GM23338 (cell line): Measurements from ENCODE around the gene GNG4. TPM values are rescaled to one million over a fixed set of nuclear protein-coding genes. Genes with fewer than 3 reads are reported as not detected.

Experiments used
- ATAC-seq: fragments of 200-7000 bp; cut with Tn5 transposase; 3 replicates; pipeline ENCODE4 v1.9.1; 2020
- DNase-seq: peaks from one replicate; pipeline ENCODE4 v3.0.0-alpha.2; 2015; ENCODE audit warnings: low spot score
- H2AFZ ChIP-seq: fragments of 200-600 bp; sonication (generic); 2 replicates; pipeline ENCODE4 v1.8.0; 2016; ENCODE audit warnings: antibody characterized with exemption, mild to moderate bottlenecking, moderate library complexity
- H3F3A ChIP-seq: fragments of 200-600 bp; sonication (generic); replicated peaks from 2 replicates; pipeline ENCODE4 v1.8.0; 2017; ENCODE audit warnings: antibody characterized with exemption, mixed run types, low read depth
- H3K27ac ChIP-seq: fragments of 200-600 bp; sonication (generic); 2 replicates; pipeline ENCODE4 v1.6.1; 2016; ENCODE audit warnings: low read depth
- H3K27me3 ChIP-seq: fragments of 200-600 bp; sonication (generic); 2 replicates; pipeline ENCODE4 v1.8.0; 2016; ENCODE audit warnings: mild to moderate bottlenecking, mixed run types, moderate library complexity; ENCODE audit not compliant: insufficient read depth
- H3K36me3 ChIP-seq: fragments of 200-600 bp; sonication (generic); 2 replicates; pipeline ENCODE4 v1.8.0; 2016; ENCODE audit warnings: mild to moderate bottlenecking; ENCODE audit not compliant: insufficient read depth
- H3K4me1 ChIP-seq: fragments of 200-600 bp; sonication (generic); 2 replicates; pipeline ENCODE4 v1.8.0; 2016; ENCODE audit warnings: mild to moderate bottlenecking, moderate library complexity; ENCODE audit not compliant: insufficient read depth
- H3K4me2 ChIP-seq: fragments of 200-600 bp; sonication (generic); 2 replicates; pipeline ENCODE4 v1.7.1; 2017; ENCODE audit warnings: mixed run types
- H3K4me3 ChIP-seq: fragments of 200-600 bp; sonication (generic); 2 replicates; pipeline ENCODE4 v1.6.1; 2016; ENCODE audit warnings: mixed run types
- H3K79me2 ChIP-seq: fragments of 200-600 bp; sonication (generic); replicated peaks from 2 replicates; pipeline ENCODE4 v1.8.0; 2017; ENCODE audit warnings: mild to moderate bottlenecking; ENCODE audit not compliant: insufficient read depth
- H3K9me2 ChIP-seq: fragments of 200-600 bp; sonication (generic); 2 replicates; pipeline ENCODE4 v1.8.0; 2017; ENCODE audit not compliant: insufficient read depth
- H4K20me1 ChIP-seq: fragments of 200-600 bp; sonication (generic); replicated peaks from 2 replicates; pipeline ENCODE4 v1.8.0; 2017; ENCODE audit warnings: mild to moderate bottlenecking; ENCODE audit not compliant: insufficient read depth
- H3K27ac Mint-ChIP-seq: 2 replicates; pipeline ENCODE4 v1.8.0; 2020; ENCODE audit warnings: inconsistent platforms, mild to moderate bottlenecking, moderate library complexity, mixed read lengths
- H3K27me3 Mint-ChIP-seq: 3 replicates; pipeline ENCODE4 v1.8.0; 2022; ENCODE audit warnings: low read depth, mild to moderate bottlenecking, moderate library complexity, mixed read lengths, inconsistent platforms; ENCODE audit not compliant: insufficient read depth, poor library complexity
- H3K36me3 Mint-ChIP-seq: 3 replicates; pipeline ENCODE4 v1.8.0; 2021; ENCODE audit warnings: low read depth, mild to moderate bottlenecking, inconsistent platforms, moderate library complexity, mixed read lengths
- H3K4me1 Mint-ChIP-seq: 3 replicates; pipeline ENCODE4 v1.8.0; 2020; ENCODE audit warnings: mild to moderate bottlenecking, inconsistent platforms, mixed read lengths
- H3K4me3 Mint-ChIP-seq: 3 replicates; pipeline ENCODE4 v1.8.0; 2021; ENCODE audit warnings: moderate library complexity, mild to moderate bottlenecking, inconsistent platforms, mixed read lengths
- H3K9me3 Mint-ChIP-seq: 3 replicates; pipeline ENCODE4 v1.8.0; 2020; ENCODE audit warnings: moderate library complexity, mild to moderate bottlenecking, inconsistent platforms, mixed read lengths
- CREB1 ChIP-seq: fragments of 250-450 bp; sonication (Bioruptor Pico); IDR thresholded peaks from 2 replicates; pipeline ENCODE4 v1.5.0; 2020; ENCODE audit warnings: low read depth, mild to moderate bottlenecking, moderate library complexity
- CTCF ChIP-seq, 2 experiments: fragments of 200-600 bp in 1 of 2; sonication (generic) in 1 of 2; conservative IDR thresholded peaks; 2 replicates each; pipeline versions ENCODE4 v1.5.1 to v1.6.1; 2016 to 2017; ENCODE audit warnings: antibody characterized with exemption in 2 of 2, low read depth in 2 of 2, mild to moderate bottlenecking in 2 of 2, moderate library complexity in 1 of 2
- ETS1 ChIP-seq: IDR thresholded peaks from 2 replicates; pipeline ENCODE4 v1.6.1; 2016; ENCODE audit warnings: antibody characterized with exemption
- EZH2 ChIP-seq: fragments of 200-600 bp; sonication (generic); IDR thresholded peaks from one replicate; pipeline ENCODE4 v1.8.0; 2017; ENCODE audit warnings: antibody characterized with exemption, mild to moderate bottlenecking, low read depth; ENCODE audit not compliant: unreplicated experiment
- EZH2phosphoT487 ChIP-seq: fragments of 200-600 bp; sonication (generic); IDR thresholded peaks from one replicate; pipeline ENCODE4 v1.8.1; 2018; ENCODE audit warnings: antibody characterized with exemption; ENCODE audit not compliant: unreplicated experiment
- JUNB ChIP-seq: IDR thresholded peaks from one replicate; pipeline ENCODE4 v1.6.1; 2016; ENCODE audit warnings: antibody characterized with exemption; ENCODE audit not compliant: unreplicated experiment
- NANOG ChIP-seq: IDR thresholded peaks from 2 replicates; pipeline ENCODE4 v1.6.1; 2016; ENCODE audit warnings: antibody characterized with exemption, borderline replicate concordance
- POLR2AphosphoS5 ChIP-seq: IDR thresholded peaks from 2 replicates; pipeline ENCODE4 v1.6.1; 2016; ENCODE audit warnings: antibody characterized with exemption, low read depth
- REST ChIP-seq: IDR thresholded peaks from one replicate; pipeline ENCODE4 v1.6.1; 2018; ENCODE audit warnings: antibody characterized with exemption; ENCODE audit not compliant: unreplicated experiment
- ZNF462 ChIP-seq: fragments of 250-450 bp; sonication (Bioruptor Pico); IDR thresholded peaks from 2 replicates; pipeline ENCODE4 v1.5.0; 2020; ENCODE audit warnings: mild to moderate bottlenecking, moderate library complexity
- polyA plus RNA-seq: library from polyadenylated mRNA; unstranded; fragments of >200 nt; fragmentation: Nextera tagmentation; extraction: Ambion mirVana; gene quantifications from 2 replicates; pipeline ENCODE4 v1.2.1, GENCODE V29; 2016
- total RNA-seq: library from RNA; depleted of rRNA; stranded (reverse); fragments of >200 nt; shearing (Covaris generic); gene quantifications from 2 replicates; pipeline ENCODE4 v1.2.3, GENCODE V29; 2014

GNG4 gene
- total and polyA plus RNA-seq, 2 experiments from 2014 or later = 40.2 to 49.2 TPM

- TF ChIP-seq CTCF (conservative IDR thresholded peaks at IDR 0.05; ENCODE audit: low read depth in 2 of 2) = no peak
- TF ChIP-seq NANOG = no peak
- TF ChIP-seq ETS1 = no peak
- TF ChIP-seq CREB1 (CRISPR knock-in tag) = no peak
- TF ChIP-seq EZH2 = no peak
- no peak for TF ChIP-seq POLR2AphosphoS5
- TF ChIP-seq JUNB = no peak
- no peak for TF ChIP-seq EZH2phosphoT487
These were observed 96.5 kb downstream of the GNG4 start (continued) for GRCh38 chr1:235553112-235553551.

- Mint-ChIP-seq H3K27me3 (no peaks in the 10 kb centered on the region), H3K9me3 (no peaks in the 10 kb centered on the region), H3K36me3 (no peaks in the 10 kb centered on the region), H3K27ac (no peak overlapping the region; the same call in 1 of the 2 replicates), H3K4me1 (no peaks in the 10 kb centered on the region; the same call in 2 of the 3 replicates), H3K4me3 (no peak overlapping the region)
- Histone ChIP-seq H2AFZ (no peak overlapping the region), H3K27ac (no peak overlapping the region), H3K4me1 (no peaks in the 10 kb centered on the region), H3K79me2 (no peaks in the 10 kb centered on the region), H3K36me3 (no peaks in the 10 kb centered on the region), H3F3A (no peaks in the 10 kb centered on the region), H3K27me3 (no peaks in the 10 kb centered on the region), H4K20me1 (no peaks in the 10 kb centered on the region; the same call in 1 of the 2 replicates), H3K4me3 (no peak overlapping the region), H3K4me2 (no peak overlapping the region), H3K9me2 (no peaks in the 10 kb centered on the region)
- no peak for ATAC-seq
- no peak for DNase-seq
- TF ChIP-seq CREB1 (CRISPR knock-in tag) = no peak
- TF ChIP-seq REST = no peak
- no peak for TF ChIP-seq ZNF462 (CRISPR knock-in tag)
- TF ChIP-seq NANOG = no peak
- TF ChIP-seq EZH2phosphoT487 = no peak
These were observed 97.4 kb downstream of the GNG4 start for GRCh38 chr1:235552146-235552716.
